MCF 10A (cell line): ENCODE measurements around the gene ZNF519. TPM values are rescaled to one million over a fixed set of nuclear protein-coding genes. Genes with fewer than 3 reads are reported as not detected.
"Not testable (repeated sequence)": the region's sequence is repeated elsewhere in the genome, so short reads cannot be mapped to it uniquely, and the experiment has no call there.

Experiments used
- BruUV-seq: library from RNA; stranded (reverse); fragments of 400-500 nt; replicated peaks from 2 replicates; lab custom pipeline; 2021; lab: Mats Ljungman, UMichigan
- CTCF ChIA-PET: fragments of 300-600 bp; sonication (Branson Sonifier 250); formaldehyde crosslinking; extraction: SDS; loops from one replicate; lab custom pipeline; 2021; ENCODE audit warnings: antibody characterized with exemption, inconsistent platforms; lab: Yijun Ruan, JAX
- POLR2A ChIA-PET: fragments of 300-600, 350-650 bp; sonication (Branson Sonifier 250); formaldehyde crosslinking; extraction: SDS; loops from one replicate; lab custom pipeline; 2020; ENCODE audit warnings: antibody characterized with exemption, inconsistent platforms; lab: Yijun Ruan, JAX
- DNase-seq: peaks from one replicate; pipeline ENCODE4 v3.0.0-alpha.2; 2018; ENCODE audit not compliant: unreplicated experiment
- H3K27ac Mint-ChIP-seq: one replicate; pipeline ENCODE4 v1.8.0; 2022; ENCODE audit warnings: mild to moderate bottlenecking, low read depth, mixed read lengths; ENCODE audit not compliant: unreplicated experiment
- H3K27me3 Mint-ChIP-seq: one replicate; pipeline ENCODE4 v1.8.0; 2022; ENCODE audit warnings: mixed read lengths; ENCODE audit not compliant: insufficient read depth, unreplicated experiment
- H3K36me3 Mint-ChIP-seq: one replicate; pipeline ENCODE4 v1.8.0; 2022; ENCODE audit warnings: mild to moderate bottlenecking, moderate library complexity, mixed read lengths; ENCODE audit not compliant: insufficient read depth, unreplicated experiment
- H3K4me1 Mint-ChIP-seq: one replicate; pipeline ENCODE4 v1.8.0; 2022; ENCODE audit warnings: mixed read lengths; ENCODE audit not compliant: insufficient read depth, unreplicated experiment
- H3K4me3 Mint-ChIP-seq: one replicate; pipeline ENCODE4 v1.8.0; 2022; ENCODE audit warnings: mild to moderate bottlenecking, moderate library complexity, mixed read lengths; ENCODE audit not compliant: unreplicated experiment
- H3K9me3 Mint-ChIP-seq: one replicate; pipeline ENCODE4 v1.8.0; 2022; ENCODE audit warnings: mixed read lengths; ENCODE audit not compliant: unreplicated experiment
- CTCF ChIP-seq: fragments of 200-600 bp; IDR thresholded peaks from one replicate; pipeline ENCODE4 v1.8.0; 2022; ENCODE audit warnings: antibody characterized with exemption, mild to moderate bottlenecking; ENCODE audit not compliant: unreplicated experiment
- intact Hi-C: fragments of 100-400 bp; cut with micrococcal nuclease; formaldehyde crosslinking; loops from 2 replicates; pipeline ENCODE4 v1.14.1; 2022
- total RNA-seq: library from RNA; stranded (reverse); gene quantifications from 2 replicates; pipeline ENCODE4 v1.2.3, GENCODE V29; 2022

ZNF519 gene
- total RNA-seq, 1 experiment from 2014 or later: 6.0 TPM

DNA sequence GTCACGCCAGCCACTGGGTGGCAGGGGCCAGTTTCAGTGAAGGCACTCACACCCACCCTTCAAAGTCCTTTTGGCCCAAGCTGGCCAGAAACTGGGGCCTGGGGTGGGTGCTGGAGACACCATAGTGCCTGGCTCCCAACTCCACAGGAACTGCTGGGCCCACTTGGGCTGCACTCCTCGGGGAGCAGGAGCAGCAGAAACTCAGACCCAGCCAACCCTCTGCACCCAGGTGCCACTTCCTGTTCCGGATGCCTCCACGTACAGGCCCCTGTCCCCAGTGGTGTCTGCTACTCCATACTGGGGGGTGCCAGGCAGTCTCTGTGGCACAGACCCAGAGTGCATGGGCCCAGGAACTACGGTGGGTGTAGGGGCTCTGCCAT lies 42.5 kb upstream of the ZNF519 start:
- Mint-ChIP-seq H3K36me3 (no peaks in the 10 kb centered on the region), H3K27me3 (no peaks in the 10 kb centered on the region), H3K4me3 (no peak overlapping the region), H3K9me3 (no peaks in the 10 kb centered on the region), H3K27ac (no peak overlapping the region), H3K4me1 (peaks cover 6% of the 10 kb centered on the region)
- ChIA-PET CTCF (no interaction called here), POLR2A (no interaction called here)
- no peak for DNase-seq
- no peak for TF ChIP-seq CTCF
- intact Hi-C loops: no loop called here
- BruUV-seq: no TSS peak

DNA sequence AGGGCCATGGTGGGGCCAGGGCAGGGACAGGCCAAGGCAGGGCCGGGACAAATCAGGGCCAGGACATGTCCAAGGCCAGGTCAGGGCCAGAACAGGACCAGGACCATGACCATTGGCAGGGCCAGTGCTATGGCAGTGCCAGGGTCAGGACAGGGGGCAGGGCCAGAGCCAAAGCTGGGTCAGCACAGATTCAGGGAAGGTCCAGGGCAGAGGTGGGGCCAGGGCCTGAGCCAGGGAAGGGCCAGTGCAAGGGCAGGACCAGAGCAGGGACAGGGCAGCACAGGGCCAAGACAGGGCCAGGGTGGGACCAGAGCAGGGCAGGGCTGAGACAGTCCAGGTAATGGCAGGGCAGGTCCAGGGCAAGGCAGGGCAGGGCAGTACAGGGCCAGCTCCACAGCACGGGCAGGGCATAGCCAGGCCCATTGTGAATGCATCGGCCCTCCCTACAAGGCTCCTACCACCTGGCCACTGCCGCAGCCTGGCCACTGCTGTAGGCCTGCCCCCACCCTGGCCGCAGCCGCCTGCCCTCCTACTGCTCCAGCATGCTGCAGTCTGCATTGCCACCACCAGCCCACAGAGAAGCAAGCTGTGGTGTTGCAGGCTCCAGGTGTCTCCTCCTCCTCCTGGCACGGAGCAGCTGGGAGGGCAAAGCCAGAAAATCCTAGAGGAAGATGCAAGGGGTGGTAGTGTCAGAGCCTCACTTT lies 41.9 kb upstream of the ZNF519 start:
- H3K27me3 Mint-ChIP-seq, intact Hi-C loops, BruUV-seq, H3K36me3 Mint-ChIP-seq, CTCF ChIA-PET, POLR2A ChIA-PET, H3K27ac Mint-ChIP-seq, H3K4me3 Mint-ChIP-seq, H3K4me1 Mint-ChIP-seq, DNase-seq, H3K9me3 Mint-ChIP-seq: not testable (repeated sequence)

DNA sequence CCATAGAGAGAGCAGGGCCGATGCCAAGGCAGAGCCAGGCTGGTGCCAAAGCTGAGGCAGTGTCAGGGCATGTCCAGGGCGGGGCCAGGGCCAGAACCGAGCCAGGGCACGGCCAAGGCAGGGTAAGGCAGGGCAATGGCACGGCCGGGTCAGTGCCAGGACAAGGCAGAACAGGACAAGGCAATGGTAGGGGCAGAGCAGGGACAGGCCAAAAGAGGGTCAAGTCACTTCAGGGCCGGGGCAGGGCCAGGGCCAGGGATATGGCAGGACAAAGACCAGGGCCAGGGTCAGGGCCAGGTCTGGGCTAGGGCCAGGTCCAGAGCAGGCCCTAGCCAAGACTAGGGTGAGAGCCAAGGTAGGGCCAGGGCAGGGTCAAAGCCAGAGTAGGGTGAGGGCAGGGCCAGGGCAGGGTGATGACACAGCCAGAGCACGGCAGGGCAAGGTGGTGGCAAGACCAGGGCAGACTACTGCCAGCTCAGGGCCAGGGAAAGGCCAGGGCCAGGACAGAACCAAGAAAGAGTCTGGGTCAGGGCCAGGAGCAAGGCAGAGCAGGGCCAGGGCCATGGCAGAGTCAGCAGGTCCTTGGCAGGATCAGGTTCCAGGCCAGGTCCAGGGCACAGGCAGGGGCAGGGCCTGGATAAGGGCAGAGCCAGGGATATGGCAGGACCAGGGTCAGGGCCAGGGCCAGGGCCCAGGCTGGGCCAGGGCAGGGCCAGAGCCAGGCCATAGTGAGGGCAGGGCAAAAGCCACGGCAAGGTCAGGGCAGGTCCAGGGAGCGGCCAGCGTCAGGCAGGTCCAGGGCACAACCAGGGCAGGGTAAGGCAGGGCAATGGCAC lies 41.1 kb upstream of the ZNF519 start:
- H3K4me3 Mint-ChIP-seq, DNase-seq, intact Hi-C loops, POLR2A ChIA-PET, BruUV-seq, H3K9me3 Mint-ChIP-seq, H3K27me3 Mint-ChIP-seq, H3K36me3 Mint-ChIP-seq, CTCF ChIA-PET, H3K4me1 Mint-ChIP-seq: not testable (repeated sequence)
- H3K27ac Mint-ChIP-seq: peak overlapping the region; percentile 92

- DNase-seq, H3K4me3 Mint-ChIP-seq, H3K27me3 Mint-ChIP-seq, H3K4me1 Mint-ChIP-seq, intact Hi-C loops, POLR2A ChIA-PET, CTCF ChIA-PET, H3K9me3 Mint-ChIP-seq, BruUV-seq, H3K36me3 Mint-ChIP-seq: not testable (repeated sequence)
- peak overlapping the region; percentile 92 for H3K27ac Mint-ChIP-seq
These were observed 40.2 kb upstream of the ZNF519 start for GRCh38 chr18:14172142-14173115.

DNA sequence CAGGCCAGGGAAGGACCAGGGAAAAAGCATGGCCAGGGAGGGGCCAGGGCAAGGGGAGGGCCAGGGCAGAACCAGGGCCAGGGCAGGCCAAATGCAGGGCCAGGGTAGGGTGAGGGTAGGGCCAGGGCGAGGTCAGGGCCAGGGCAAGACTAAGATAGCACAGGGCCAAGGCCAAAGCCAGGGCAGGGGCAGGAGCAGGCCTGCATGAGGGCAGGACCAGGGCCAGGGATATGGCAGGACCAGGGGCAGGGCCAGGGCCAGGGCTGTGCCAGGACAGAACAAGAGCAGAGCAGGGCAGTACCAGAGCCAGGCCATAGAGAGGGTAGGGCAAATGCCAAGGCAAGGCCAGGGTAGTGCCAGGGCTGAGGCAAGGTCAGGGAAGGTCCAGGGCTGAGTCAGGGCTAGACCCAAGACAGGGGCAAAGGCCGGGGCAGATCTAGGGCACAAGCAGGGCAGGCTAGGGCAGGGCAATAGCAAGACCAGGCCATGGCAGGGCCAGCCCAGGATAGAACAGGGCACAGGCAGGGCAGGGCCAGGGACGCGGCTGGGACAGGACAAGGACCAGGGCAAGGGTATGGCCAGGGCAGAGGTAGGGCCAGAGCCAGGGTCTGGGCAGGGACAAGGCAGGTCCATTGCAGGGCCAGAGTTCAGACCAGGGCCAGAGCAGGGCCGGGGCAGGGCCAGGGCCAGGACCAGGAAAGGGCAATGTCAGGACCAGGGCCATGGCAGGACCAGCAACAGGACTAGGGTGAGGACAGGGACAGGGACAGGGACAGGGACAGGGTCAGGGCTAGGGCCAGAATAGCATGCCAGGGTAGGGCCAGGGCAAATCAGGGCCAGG lies 39.3 kb upstream of the ZNF519 start:
- H3K4me3 Mint-ChIP-seq, H3K4me1 Mint-ChIP-seq, H3K27ac Mint-ChIP-seq, POLR2A ChIA-PET, H3K36me3 Mint-ChIP-seq, H3K9me3 Mint-ChIP-seq, CTCF ChIA-PET, BruUV-seq, H3K27me3 Mint-ChIP-seq, DNase-seq, intact Hi-C loops: not testable (repeated sequence)

DNA sequence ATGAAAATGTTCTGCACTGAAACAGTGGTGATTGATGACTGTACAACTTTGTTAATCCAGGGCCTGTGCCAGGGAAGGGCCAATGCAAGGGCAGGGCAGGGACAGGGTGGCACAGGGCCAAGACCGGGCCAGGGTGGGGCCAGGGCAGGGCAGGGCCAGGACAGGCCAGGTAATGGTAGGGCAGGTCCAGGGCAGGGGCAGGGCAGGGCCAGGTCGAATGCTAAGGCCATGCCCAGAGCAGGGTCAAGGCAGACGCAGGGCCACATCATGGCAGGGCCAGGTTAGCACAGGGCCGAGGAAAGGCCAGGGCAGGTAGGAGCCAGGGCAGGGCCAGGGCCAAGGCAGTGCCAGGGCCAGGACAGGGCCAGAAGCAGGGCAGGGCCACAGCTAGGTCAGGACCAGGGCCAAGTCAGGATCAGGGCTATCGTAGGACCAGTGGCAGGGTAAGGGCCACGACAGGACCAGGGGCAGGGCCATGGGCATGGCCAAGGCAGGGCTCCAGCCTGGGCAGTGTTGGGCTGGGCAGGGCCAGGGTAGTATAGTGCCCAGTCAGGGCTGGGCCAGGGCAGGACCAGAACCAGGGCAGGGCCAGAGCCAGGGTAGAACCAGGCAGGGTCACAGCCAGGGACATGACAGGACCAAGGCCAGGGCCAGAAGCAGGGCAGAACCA lies 38.3 kb upstream of the ZNF519 start:
- H3K36me3 Mint-ChIP-seq, intact Hi-C loops, CTCF ChIA-PET, H3K4me3 Mint-ChIP-seq, H3K4me1 Mint-ChIP-seq, BruUV-seq, H3K27ac Mint-ChIP-seq, H3K9me3 Mint-ChIP-seq, H3K27me3 Mint-ChIP-seq, POLR2A ChIA-PET: not testable (repeated sequence)
- DNase-seq: peak; percentile 29

- peaks cover 19% of the 10 kb centered on the region for H3K27me3 Mint-ChIP-seq
- DNase-seq, BruUV-seq, H3K4me3 Mint-ChIP-seq, H3K36me3 Mint-ChIP-seq, intact Hi-C loops, CTCF ChIA-PET, H3K9me3 Mint-ChIP-seq, POLR2A ChIA-PET, H3K27ac Mint-ChIP-seq, H3K4me1 Mint-ChIP-seq: not testable (repeated sequence)
These were observed 30.7 kb upstream of the ZNF519 start for GRCh38 chr18:14162915-14163314.
